Gastrocnemius medialis (tissue), 4 donors: Measurements from ENCODE around the gene PRSS16.

Experiments used
- CTCF ChIP-seq, 5 experiments: fragments of 450-650 bp in 3 of 5; fragments of 200-600 bp in 2 of 5; sonication (generic) in 2 of 5; IDR thresholded peaks in 4 of 5; conservative IDR thresholded peaks in 1 of 5; 1 replicate in 4 of 5; 2 replicates in 1 of 5; pipeline ENCODE4 v1.5.1; 2016 to 2019; ENCODE audit warnings: antibody characterized with exemption in 5 of 5, mild to moderate bottlenecking in 3 of 5, moderate library complexity in 3 of 5
- POLR2A ChIP-seq, 2 donors: fragments of 450-650 bp; IDR thresholded peaks; one replicate each; pipeline ENCODE4 v1.6.1; 2017; ENCODE audit warnings: antibody characterized with exemption in 2 of 2, mild to moderate bottlenecking in 2 of 2, moderate library complexity in 2 of 2

DNA sequence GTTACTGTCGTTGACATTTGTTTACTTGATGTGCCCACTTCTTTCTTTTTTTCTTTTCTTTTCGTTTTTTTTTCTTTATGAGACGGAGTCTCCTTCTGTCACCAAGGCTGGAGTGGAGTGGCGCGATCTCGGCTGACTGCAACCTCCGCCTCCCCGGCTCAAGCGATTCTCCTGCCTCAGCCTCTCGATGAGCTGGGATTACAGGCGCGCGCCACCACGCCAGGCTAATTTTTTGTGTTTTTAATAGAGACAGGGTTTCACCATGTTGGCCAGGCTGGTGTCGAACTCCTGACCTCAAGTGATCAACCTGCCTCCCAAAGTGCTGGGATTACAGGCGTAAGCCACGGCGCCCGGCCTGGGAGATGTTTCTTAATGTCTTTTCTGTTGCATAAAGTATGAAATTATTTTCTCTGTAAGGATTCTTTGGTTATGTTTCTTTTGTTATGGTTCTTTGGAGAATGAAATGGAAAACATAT is 33.3 kb upstream of the PRSS16 start:
- TF ChIP-seq CTCF (IDR thresholded peaks at IDR 0.05 in 4 of 5, conservative IDR thresholded peaks at IDR 0.05 in 1 of 5) (no peak), POLR2A (IDR thresholded peaks at IDR 0.05) (no peak)
